SK-N-SH (cell line): ENCODE data around the gene GAS2L1. TPM values are rescaled to one million over a fixed set of nuclear protein-coding genes. Genes with fewer than 3 reads are reported as not detected.

ENCODE experiments used
- CTCF ChIA-PET: fragments of 300-600, 350-600 bp; formaldehyde crosslinking; extraction: SDS; loops from one replicate; lab custom pipeline; 2021; lab: Yijun Ruan, JAX
- POLR2A ChIA-PET: fragments of 350-600 bp; sonication (Branson Sonifier 250); formaldehyde crosslinking; extraction: SDS; loops from one replicate; lab custom pipeline; 2020; ENCODE audit warnings: antibody characterized with exemption, inconsistent platforms; lab: Yijun Ruan, JAX
- DNase-seq: peaks from one replicate; pipeline ENCODE4 v3.0.0; 2012
- H2AFZ ChIP-seq: fragments of 200-600 bp; sonication (generic); 2 replicates; pipeline ENCODE4 v1.8.1; 2016; ENCODE audit warnings: antibody characterized with exemption, mild to moderate bottlenecking, low read depth
- H3F3A ChIP-seq: fragments of 200-600 bp; sonication (generic); replicated peaks from 2 replicates; pipeline ENCODE3; 2016; ENCODE audit warnings: antibody characterized with exemption, mild to moderate bottlenecking; ENCODE audit not compliant: insufficient read depth
- H3K27ac ChIP-seq, 2 experiments: fragments of 200-500 bp in 1 of 2; fragments of 200-600 bp in 1 of 2; sonication (Bioruptor generic) in 1 of 2; sonication (generic), shearing (Covaris generic) in 1 of 2; 2 replicates each; pipeline versions ENCODE4 v1.5.1 to v1.6.1; 2014 to 2016; ENCODE audit warnings: low read depth in 2 of 2, inconsistent platforms in 1 of 2, low read length in 1 of 2, mild to moderate bottlenecking in 1 of 2, mixed read lengths in 1 of 2
- H3K27me3 ChIP-seq: fragments of 200-600 bp; sonication (generic), shearing (Covaris generic); 2 replicates; pipeline ENCODE4 v1.6.1; 2016; ENCODE audit warnings: mixed run types; ENCODE audit not compliant: insufficient read depth
- H3K36me3 ChIP-seq, 2 experiments: fragments of 200-500 bp in 1 of 2; fragments of 200-600 bp in 1 of 2; sonication (Bioruptor generic) in 1 of 2; sonication (generic) in 1 of 2; replicated peaks in 1 of 2; 2 replicates each; pipeline versions ENCODE3 to v1.5.1; 2014 to 2016; ENCODE audit warnings: low read length in 1 of 2, mild to moderate bottlenecking in 1 of 2; ENCODE audit not compliant: insufficient read depth in 2 of 2, control insufficient read depth in 1 of 2
- H3K4me1 ChIP-seq, 2 experiments: fragments of 200-500 bp in 1 of 2; fragments of 200-600 bp in 1 of 2; sonication (Bioruptor generic) in 1 of 2; sonication (generic), shearing (Covaris generic) in 1 of 2; 2 replicates each; pipeline versions ENCODE4 v1.5.1 to v1.6.1; 2014 to 2016; ENCODE audit warnings: low read depth in 1 of 2, low read length in 1 of 2, mixed run types in 1 of 2; ENCODE audit not compliant: insufficient read depth in 2 of 2, control insufficient read depth in 1 of 2
- H3K4me2 ChIP-seq: fragments of 200-600 bp; sonication (generic), shearing (Covaris generic); 2 replicates; pipeline ENCODE4 v1.6.1; 2017; ENCODE audit warnings: mixed run types
- H3K4me3 ChIP-seq, 2 experiments: fragments of 200-500 bp in 1 of 2; fragments of 200-600 bp in 1 of 2; sonication (Bioruptor generic) in 1 of 2; sonication (generic), shearing (Covaris generic) in 1 of 2; 2 replicates each; pipeline versions ENCODE4 v1.5.1 to v1.8.1; 2014 to 2016; ENCODE audit warnings: low read depth in 2 of 2, inconsistent platforms in 1 of 2, low read length in 1 of 2, mild to moderate bottlenecking in 1 of 2, mixed read lengths in 1 of 2, moderate library complexity in 1 of 2
- H3K79me2 ChIP-seq: fragments of 200-600 bp; sonication (generic); 2 replicates; pipeline ENCODE4 v1.8.1; 2017; ENCODE audit warnings: mild to moderate bottlenecking; ENCODE audit not compliant: insufficient read depth
- H3K9ac ChIP-seq: fragments of 200-600 bp; sonication (generic); 2 replicates; pipeline ENCODE4 v1.6.1; 2017; ENCODE audit warnings: mixed run types
- H3K9me2 ChIP-seq: fragments of 200-600 bp; sonication (generic); 2 replicates; pipeline ENCODE4 v1.6.1; 2017; ENCODE audit warnings: mixed run types
- H3K9me3 ChIP-seq: fragments of 200-600 bp; sonication (generic); 2 replicates; pipeline ENCODE4 v1.6.1; 2017; ENCODE audit warnings: mixed run types, mild to moderate bottlenecking, moderate library complexity
- H4K20me1 ChIP-seq: fragments of 200-600 bp; sonication (generic); 2 replicates; pipeline ENCODE4 v1.6.1; 2017; ENCODE audit warnings: mild to moderate bottlenecking, mixed run types; ENCODE audit not compliant: insufficient read depth
- MEF2A ChIP-seq: IDR thresholded peaks from 2 replicates; pipeline ENCODE4 v1.4.0; 2012; ENCODE audit warnings: low read depth, borderline replicate concordance
- MXI1 ChIP-seq: IDR thresholded peaks from 2 replicates; pipeline ENCODE4 v1.6.1; 2012; ENCODE audit warnings: mild to moderate bottlenecking, low read depth, low read length, improper control_type of control experiment
- NFIC ChIP-seq: IDR thresholded peaks from 2 replicates; pipeline ENCODE4 v1.4.0; 2012; ENCODE audit warnings: borderline replicate concordance
- POLR2AphosphoS5 ChIP-seq: IDR thresholded peaks from 2 replicates; pipeline ENCODE4 v1.6.1; 2012; ENCODE audit warnings: low read depth, low read length
- WGBS: methylation state at CpG from one replicate; pipeline ENCODE4 v1.1.6; 2017; ENCODE audit warnings: low lambda C conversion rate; 5-methylcytosine and 5-hydroxymethylcytosine counted together
- polyA plus RNA-seq, 3 experiments: library from polyadenylated mRNA; depleted of rRNA; stranded (reverse); fragments of >200 nt; gene quantifications; 2 replicates each; pipeline ENCODE4 v1.2.3, GENCODE V29; 2012
- TF ChIP-seq, protein P1 (sequence below): IDR thresholded peaks from 2 replicates; pipeline ENCODE4 v1.4.0; 2012; ENCODE audit warnings: low read depth, borderline replicate concordance
- TF ChIP-seq, protein P2 (sequence below): fragments of 200-600 bp; sonication (generic); IDR thresholded peaks from 2 replicates; pipeline ENCODE4 v1.6.1; 2017; ENCODE audit warnings: antibody characterized with exemption, mild to moderate bottlenecking, moderate library complexity
- TF ChIP-seq, protein P3 (sequence below): IDR thresholded peaks from 2 replicates; pipeline ENCODE4 v1.4.0; 2012; ENCODE audit warnings: low read depth

The GAS2L1 gene
- polyA plus RNA-seq, 1 of the 3 experiments (the other 2 are of a cell fraction), result 21.8 TPM

DNA sequence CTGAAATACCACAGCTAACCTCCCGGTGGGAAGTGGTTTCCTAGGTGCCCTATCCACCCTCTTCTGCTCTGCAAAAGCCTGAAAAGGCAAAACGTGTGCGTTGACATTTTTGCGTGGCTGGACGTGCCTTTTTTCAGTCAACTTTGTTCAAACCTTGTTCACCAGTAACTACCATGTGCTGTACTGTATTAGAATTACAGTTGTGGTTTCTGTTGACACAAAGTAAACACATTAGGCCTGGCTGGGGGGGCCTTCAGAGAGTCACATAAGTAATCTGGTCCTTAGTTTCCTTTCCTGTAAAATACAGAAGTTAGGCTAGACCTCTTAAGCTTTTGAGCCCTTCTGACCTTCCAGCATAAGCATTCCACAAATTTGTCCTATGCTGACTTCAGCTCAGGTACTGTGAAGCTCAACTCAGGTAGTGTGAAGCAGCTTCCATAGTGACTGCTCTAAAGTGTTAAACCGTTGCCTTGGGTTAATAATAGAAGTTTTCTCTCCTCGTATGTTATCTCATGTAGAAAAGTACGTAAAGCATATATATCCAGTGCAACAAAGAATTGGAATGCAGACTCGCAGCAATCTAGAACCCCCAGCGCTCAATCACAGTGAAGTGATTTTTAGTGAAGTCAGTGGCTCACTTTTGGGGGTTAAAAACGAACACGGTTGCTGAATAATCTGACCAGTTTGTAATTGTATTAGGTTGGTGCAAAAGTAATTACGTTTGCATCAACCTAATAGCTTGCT lies 36.5 kb upstream of the GAS2L1 start:
- H3K9me2 ChIP-seq, result no peaks in the 10 kb centered on the region
- H2AFZ ChIP-seq, result no peak overlapping the region
- H3K4me3 ChIP-seq, result peak overlapping the region; percentile 95 to 97
- ChIA-PET POLR2A (no interaction called here), CTCF (interaction anchor here (0.6 to 3.5 kb wide), 5 partner anchors 19 to 76 kb away, joined by 3 to 19 read pairs (median 3); no protein-coding TSS in a partner anchor)
- peaks cover 54 to 60% of the 10 kb centered on the region in 2 experiments for H3K36me3 ChIP-seq
- TF ChIP-seq NFIC (no peak), POLR2AphosphoS5 (0 out of 2 replicates have a peak, but pooled peaks have one; percentile 6)
- peaks cover 3% of the 10 kb centered on the region for H3F3A ChIP-seq
- peaks cover 64% of the 10 kb centered on the region for H4K20me1 ChIP-seq
- DNase-seq, result no peak
- H3K9ac ChIP-seq, result peak overlapping the region; percentile 99; the same call in 1 of the 2 replicates
- no peaks in the 10 kb centered on the region for H3K27me3 ChIP-seq
- peak overlapping the region; percentile 99 for H3K4me2 ChIP-seq
- peaks cover 25 to 39% of the 10 kb centered on the region in 2 experiments for H3K4me1 ChIP-seq
- 19% methylated on average over 13 of the region's 13 CpGs for WGBS
- H3K9me3 ChIP-seq, result no peaks in the 10 kb centered on the region
- H3K27ac ChIP-seq, result peak overlapping the region in 1 of 2 experiments; percentile 95; a peak in 2 of 4 replicates
- peaks cover 88% of the 10 kb centered on the region for H3K79me2 ChIP-seq

DNA sequence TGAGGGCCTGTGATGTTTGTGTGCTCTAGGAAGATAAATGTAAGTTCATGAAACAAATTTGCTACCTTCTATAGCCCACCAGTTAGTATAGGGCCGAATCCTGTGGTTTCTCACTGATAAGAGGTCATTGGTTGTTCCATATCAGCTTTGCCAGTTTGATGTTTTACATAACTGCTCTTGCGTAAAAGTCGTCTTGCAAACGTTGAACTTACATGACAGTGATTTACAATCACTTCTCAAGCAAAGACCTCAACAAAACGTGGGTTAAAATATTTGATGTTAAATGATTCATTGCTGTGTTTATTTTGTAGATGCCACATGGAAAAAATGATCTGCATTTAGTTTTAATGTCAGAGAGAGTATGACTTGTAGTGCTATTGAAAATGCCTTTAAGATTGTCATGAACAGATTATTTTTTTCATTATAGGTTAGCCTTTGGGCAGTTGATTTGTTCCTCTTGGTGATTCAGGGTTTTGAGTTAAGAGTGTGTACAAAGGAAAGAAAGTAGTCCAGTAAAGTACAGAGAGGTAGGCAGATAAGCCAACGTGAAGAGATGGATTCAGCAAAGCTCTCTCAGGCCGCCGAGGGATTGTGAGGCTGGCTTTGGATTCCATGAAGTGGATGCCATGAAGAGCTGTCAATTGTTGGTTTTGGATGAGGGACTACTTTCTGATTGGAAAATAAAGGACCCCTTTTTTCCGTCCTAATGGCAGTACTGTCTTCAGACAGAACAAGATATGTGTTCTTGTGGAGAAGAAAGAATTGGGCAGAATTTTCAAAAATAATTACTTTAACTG lies 35.8 kb upstream of the GAS2L1 start:
- no peak for DNase-seq
- no peaks in the 10 kb centered on the region for H3K9me3 ChIP-seq
- peaks cover 25 to 39% of the 10 kb centered on the region in 2 experiments for H3K4me1 ChIP-seq
- peaks cover 71% of the 10 kb centered on the region for H4K20me1 ChIP-seq
- H3K4me2 ChIP-seq, result peak overlapping the region; percentile 99
- H3K36me3 ChIP-seq, result peaks cover 61% of the 10 kb centered on the region in 2 experiments
- H3K4me3 ChIP-seq, result peak overlapping the region; percentile 95 to 97
- no peak; the same call in 1 of the 2 replicates for TF ChIP-seq MXI1
- no peak for TF ChIP-seq MEF2A
- TF ChIP-seq, protein P1, sequence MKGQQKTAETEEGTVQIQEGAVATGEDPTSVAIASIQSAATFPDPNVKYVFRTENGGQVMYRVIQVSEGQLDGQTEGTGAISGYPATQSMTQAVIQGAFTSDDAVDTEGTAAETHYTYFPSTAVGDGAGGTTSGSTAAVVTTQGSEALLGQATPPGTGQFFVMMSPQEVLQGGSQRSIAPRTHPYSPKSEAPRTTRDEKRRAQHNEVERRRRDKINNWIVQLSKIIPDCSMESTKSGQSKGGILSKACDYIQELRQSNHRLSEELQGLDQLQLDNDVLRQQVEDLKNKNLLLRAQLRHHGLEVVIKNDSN, result no peak
- TF ChIP-seq, protein P2, sequence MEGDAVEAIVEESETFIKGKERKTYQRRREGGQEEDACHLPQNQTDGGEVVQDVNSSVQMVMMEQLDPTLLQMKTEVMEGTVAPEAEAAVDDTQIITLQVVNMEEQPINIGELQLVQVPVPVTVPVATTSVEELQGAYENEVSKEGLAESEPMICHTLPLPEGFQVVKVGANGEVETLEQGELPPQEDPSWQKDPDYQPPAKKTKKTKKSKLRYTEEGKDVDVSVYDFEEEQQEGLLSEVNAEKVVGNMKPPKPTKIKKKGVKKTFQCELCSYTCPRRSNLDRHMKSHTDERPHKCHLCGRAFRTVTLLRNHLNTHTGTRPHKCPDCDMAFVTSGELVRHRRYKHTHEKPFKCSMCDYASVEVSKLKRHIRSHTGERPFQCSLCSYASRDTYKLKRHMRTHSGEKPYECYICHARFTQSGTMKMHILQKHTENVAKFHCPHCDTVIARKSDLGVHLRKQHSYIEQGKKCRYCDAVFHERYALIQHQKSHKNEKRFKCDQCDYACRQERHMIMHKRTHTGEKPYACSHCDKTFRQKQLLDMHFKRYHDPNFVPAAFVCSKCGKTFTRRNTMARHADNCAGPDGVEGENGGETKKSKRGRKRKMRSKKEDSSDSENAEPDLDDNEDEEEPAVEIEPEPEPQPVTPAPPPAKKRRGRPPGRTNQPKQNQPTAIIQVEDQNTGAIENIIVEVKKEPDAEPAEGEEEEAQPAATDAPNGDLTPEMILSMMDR, result no peak
- TF ChIP-seq, protein P3, sequence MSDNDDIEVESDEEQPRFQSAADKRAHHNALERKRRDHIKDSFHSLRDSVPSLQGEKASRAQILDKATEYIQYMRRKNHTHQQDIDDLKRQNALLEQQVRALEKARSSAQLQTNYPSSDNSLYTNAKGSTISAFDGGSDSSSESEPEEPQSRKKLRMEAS, result no peak
- ChIA-PET POLR2A (no interaction called here), CTCF (interaction anchor here (0.6 to 3.5 kb wide), 5 partner anchors 18 to 88 kb away, joined by 3 to 19 read pairs (median 4); no protein-coding TSS in a partner anchor)
- H3K27ac ChIP-seq, result no peak overlapping the region; a peak in 1 of 4 replicates
- 35% methylated on average over 9 of the region's 9 CpGs for WGBS
- H3K27me3 ChIP-seq, result no peaks in the 10 kb centered on the region
- no peak overlapping the region for H2AFZ ChIP-seq
- no peaks in the 10 kb centered on the region for H3K9me2 ChIP-seq
- H3K9ac ChIP-seq, result peak overlapping the region; percentile 99; the same call in 1 of the 2 replicates
- peaks cover 95% of the 10 kb centered on the region for H3K79me2 ChIP-seq
- peaks cover 3% of the 10 kb centered on the region for H3F3A ChIP-seq
